H1 (cell line): ENCODE results near the gene SATL1. TPM values are rescaled to one million over a fixed set of nuclear protein-coding genes. Genes with fewer than 3 reads are reported as not detected.

Experiments
- CTCF ChIA-PET: fragments of 300-600 bp; sonication (Branson Sonifier 250); formaldehyde crosslinking; loops from one replicate; lab custom pipeline; 2021; ENCODE audit not compliant: partially characterized antibody; lab: Charles Lee
- POLR2A ChIA-PET: fragments of 300-600 bp; sonication (Branson Sonifier 250); formaldehyde crosslinking; loops from one replicate; lab custom pipeline; 2021; ENCODE audit warnings: inconsistent platforms; ENCODE audit not compliant: partially characterized antibody; lab: Charles Lee
- DNase-seq, 2 experiments: peaks; one replicate each; pipeline versions ENCODE4 v3.0.0 to v3.0.0-alpha.2; 2010 to 2022; ENCODE audit warnings: low spot score in 2 of 2, low read depth in 1 of 2, mixed read lengths in 1 of 2
- FAIRE-seq: peaks from 2 replicates; lab custom pipeline; 2011; peaks lifted over from hg19 to GRCh38; lab: Jason Lieb, UNC
- H2AFZ ChIP-seq: 2 replicates; pipeline ENCODE4 v1.8.1; 2012; ENCODE audit warnings: low read length, inconsistent platforms
- H2AK5ac ChIP-seq: 2 replicates; pipeline ENCODE4 v1.6.1; 2013; ENCODE audit warnings: low read depth, low read length
- H2BK120ac ChIP-seq: replicated peaks from 2 replicates; pipeline ENCODE3; 2013; ENCODE audit warnings: low read depth, low read length, inconsistent platforms
- H2BK12ac ChIP-seq: 2 replicates; pipeline ENCODE4 v1.6.1; 2013; ENCODE audit warnings: low read depth, low read length
- H2BK15ac ChIP-seq: 2 replicates; pipeline ENCODE4 v1.6.1; 2013; ENCODE audit warnings: low read length
- H2BK20ac ChIP-seq: 2 replicates; pipeline ENCODE4 v1.6.1; 2013; ENCODE audit warnings: low read length
- H2BK5ac ChIP-seq: 2 replicates; pipeline ENCODE4 v1.6.1; 2013; ENCODE audit warnings: low read depth, low read length
- H3K14ac ChIP-seq: 2 replicates; pipeline ENCODE4 v1.6.1; 2013; ENCODE audit warnings: inconsistent platforms; ENCODE audit not compliant: insufficient read length
- H3K18ac ChIP-seq: 2 replicates; pipeline ENCODE4 v1.6.1; 2013; ENCODE audit warnings: low read length; ENCODE audit errors: extremely low read depth
- H3K23ac ChIP-seq: 2 replicates; pipeline ENCODE4 v1.6.1; 2013; ENCODE audit warnings: inconsistent platforms; ENCODE audit not compliant: insufficient read length
- H3K23me2 ChIP-seq: 2 replicates; pipeline ENCODE4 v1.6.1; 2013; ENCODE audit warnings: low read depth, low read length
- H3K27ac ChIP-seq: 2 replicates; pipeline ENCODE4 v1.6.1; 2011; ENCODE audit warnings: low read depth, low read length, inconsistent platforms
- H3K27me3 ChIP-seq, 4 experiments: replicated peaks in 1 of 4; 1 replicate in 1 of 4; 2 replicates in 3 of 4; pipeline versions ENCODE4 v1.6.1 to v1.8.1; 2011 to 2013; ENCODE audit warnings: low read length in 3 of 4, mild to moderate bottlenecking in 3 of 4, inconsistent platforms in 2 of 4, mixed read lengths in 2 of 4, moderate library complexity in 1 of 4; ENCODE audit not compliant: control insufficient read depth in 3 of 4, insufficient read depth in 3 of 4; ENCODE audit errors: extremely low read depth in 1 of 4
- H3K36me3 ChIP-seq, 4 experiments: 2 replicates each; pipeline versions ENCODE4 v1.6.1 to v1.8.1; 2011 to 2013; ENCODE audit warnings: mild to moderate bottlenecking in 4 of 4, low read length in 3 of 4, moderate library complexity in 2 of 4, control low read depth in 1 of 4, inconsistent platforms in 1 of 4; ENCODE audit not compliant: insufficient read depth in 4 of 4, control insufficient read depth in 2 of 4
- H3K4ac ChIP-seq: replicated peaks from 2 replicates; pipeline ENCODE3; 2013; ENCODE audit warnings: low read length, low read depth, mixed read lengths, inconsistent platforms; ENCODE audit not compliant: insufficient read length
- H3K4me1 ChIP-seq, 4 experiments: replicated peaks in 1 of 4; 1 replicate in 1 of 4; 2 replicates in 3 of 4; pipeline versions ENCODE4 v1.6.1 to v1.8.1; 2011 to 2013; ENCODE audit warnings: low read length in 3 of 4, inconsistent platforms in 2 of 4, mixed read lengths in 1 of 4; ENCODE audit not compliant: insufficient read depth in 4 of 4, control insufficient read depth in 3 of 4
- H3K4me2 ChIP-seq, 2 experiments: 2 replicates each; pipeline versions ENCODE4 v1.6.1 to v1.8.1; 2011 to 2013; ENCODE audit warnings: low read depth in 2 of 2, low read length in 2 of 2, control low read depth in 1 of 2, inconsistent platforms in 1 of 2, mild to moderate bottlenecking in 1 of 2; ENCODE audit not compliant: insufficient read depth in 1 of 2
- H3K4me3 ChIP-seq, 4 experiments: fragments of 200-600, 300-600 bp in 1 of 4; sonication (generic), shearing (Covaris generic), sonication (Bioruptor Twin) in 1 of 4; 2 replicates each; pipeline versions ENCODE4 v1.5.1 to v1.8.1; 2011 to 2016; ENCODE audit warnings: low read length in 4 of 4, low read depth in 3 of 4, control low read depth in 2 of 4, inconsistent platforms in 2 of 4, mild to moderate bottlenecking in 2 of 4, mixed read lengths in 1 of 4, moderate library complexity in 1 of 4; ENCODE audit not compliant: insufficient read depth in 2 of 4; ENCODE audit errors: extremely low read depth in 1 of 4
- H3K56ac ChIP-seq: replicated peaks from 2 replicates; pipeline ENCODE3; 2013; ENCODE audit warnings: low read depth, mild to moderate bottlenecking, mixed read lengths, low read length, inconsistent platforms; ENCODE audit not compliant: insufficient read length
- H3K79me1 ChIP-seq: 2 replicates; pipeline ENCODE4 v1.6.1; 2013; ENCODE audit warnings: low read depth, low read length, control low read depth
- H3K79me2 ChIP-seq, 2 experiments: 2 replicates each; pipeline versions ENCODE4 v1.6.1 to v1.8.1; 2012 to 2013; ENCODE audit warnings: low read length in 2 of 2, mild to moderate bottlenecking in 2 of 2, inconsistent platforms in 1 of 2; ENCODE audit not compliant: insufficient read depth in 2 of 2, control insufficient read depth in 1 of 2
- H3K9ac ChIP-seq, 4 experiments: replicated peaks in 1 of 4; 1 replicate in 1 of 4; 2 replicates in 3 of 4; pipeline versions ENCODE4 v1.6.1 to v1.8.1; 2011 to 2013; ENCODE audit warnings: low read depth in 3 of 4, low read length in 3 of 4, control low read depth in 2 of 4, mild to moderate bottlenecking in 2 of 4, moderate library complexity in 2 of 4, inconsistent platforms in 1 of 4; ENCODE audit errors: extremely low read depth in 1 of 4
- H3K9me3 ChIP-seq, 2 experiments: 2 replicates each; pipeline versions ENCODE4 v1.6.1 to v1.8.1; 2012 to 2013; ENCODE audit warnings: mild to moderate bottlenecking in 2 of 2, moderate library complexity in 2 of 2, control low read depth in 1 of 2, inconsistent platforms in 1 of 2, low read depth in 1 of 2, low read length in 1 of 2, mixed read lengths in 1 of 2; ENCODE audit not compliant: insufficient read depth in 2 of 2
- H4K20me1 ChIP-seq, 2 experiments: replicated peaks in 1 of 2; 2 replicates each; pipeline versions ENCODE3 to v1.8.1; 2011 to 2013; ENCODE audit warnings: inconsistent platforms in 2 of 2, low read length in 2 of 2, mild to moderate bottlenecking in 1 of 2; ENCODE audit not compliant: insufficient read depth in 2 of 2, control insufficient read depth in 1 of 2
- H4K5ac ChIP-seq: 2 replicates; pipeline ENCODE4 v1.6.1; 2013; ENCODE audit warnings: low read length, low read depth, mixed read lengths, inconsistent platforms; ENCODE audit not compliant: insufficient read length
- H4K8ac ChIP-seq: 2 replicates; pipeline ENCODE4 v1.8.0; 2013; ENCODE audit warnings: mild to moderate bottlenecking, moderate library complexity, low read length, inconsistent platforms; ENCODE audit not compliant: insufficient read depth; ENCODE audit errors: extremely low read depth
- H4K91ac ChIP-seq: replicated peaks from 2 replicates; pipeline ENCODE3; 2013; ENCODE audit warnings: low read length, mixed read lengths, inconsistent platforms; ENCODE audit not compliant: insufficient read length
- ASH2L ChIP-seq: fragments of 200-600, 300-600 bp; sonication (generic); IDR thresholded peaks from one replicate; pipeline ENCODE4 v1.7.1; 2017; ENCODE audit warnings: low read length
- BACH1 ChIP-seq: IDR thresholded peaks from 2 replicates; pipeline ENCODE4 v1.6.1; 2012; ENCODE audit warnings: low read length, improper control_type of control experiment
- CHD1 ChIP-seq: IDR thresholded peaks from 2 replicates; pipeline ENCODE4 v1.6.1; 2012; ENCODE audit warnings: low read depth, low read length, improper control_type of control experiment
- FOSL1 ChIP-seq: IDR thresholded peaks from 2 replicates; pipeline ENCODE4 v1.6.1; 2011; ENCODE audit warnings: mild to moderate bottlenecking, low read depth, low read length, moderate library complexity; ENCODE audit not compliant: insufficient read depth
- KDM4A ChIP-seq: IDR thresholded peaks from one replicate; pipeline ENCODE4 v1.7.1; 2012; ENCODE audit warnings: low read depth, mild to moderate bottlenecking, moderate library complexity, low read length, inconsistent platforms; ENCODE audit not compliant: severe bottlenecking
- NANOG ChIP-seq: IDR thresholded peaks from 2 replicates; pipeline ENCODE4 v1.6.1; 2011; ENCODE audit warnings: low read length, low read depth, mild to moderate bottlenecking, inconsistent platforms; ENCODE audit not compliant: insufficient read depth, poor library complexity, severe bottlenecking
- NRF1 ChIP-seq: IDR thresholded peaks from 2 replicates; pipeline ENCODE4 v1.6.1; 2011; ENCODE audit warnings: mild to moderate bottlenecking, low read depth, low read length, improper control_type of control experiment
- POU5F1 ChIP-seq: IDR thresholded peaks from 2 replicates; pipeline ENCODE4 v1.6.1; 2011; ENCODE audit warnings: low read depth, mild to moderate bottlenecking, low read length, moderate library complexity
- SIN3A ChIP-seq, 2 experiments: IDR thresholded peaks in 1 of 2; conservative IDR thresholded peaks in 1 of 2; 2 replicates each; pipeline ENCODE4 v1.6.1; 2011 to 2012; ENCODE audit warnings: low read length in 2 of 2, improper control_type of control experiment in 1 of 2, low read depth in 1 of 2, mild to moderate bottlenecking in 1 of 2
- WGBS, 2 experiments: shearing (Covaris generic) in 1 of 2; methylation state at CpG; one replicate each; pipeline versions ENCODE4 v1.1.6 to v1.1.7; 2013 to 2015; ENCODE audit warnings: low lambda C conversion rate in 2 of 2, mixed read lengths in 2 of 2, inconsistent platforms in 1 of 2, low coverage in 1 of 2, missing lambda C conversion rate in 1 of 2; ENCODE audit not compliant: insufficient replicate concordance in 2 of 2, insufficient coverage in 1 of 2, insufficient read length in 1 of 2; ENCODE audit errors: extremely low coverage in 1 of 2, missing lambda C conversion rate in 1 of 2; 5-methylcytosine and 5-hydroxymethylcytosine counted together
- polyA plus RNA-seq, 7 experiments: library from polyadenylated mRNA; depleted of rRNA in 3 of 7; stranded (reverse) in 5 of 7; unstranded in 2 of 7; fragments of >200 nt in 5 of 7; fragments of 200-250 nt in 2 of 7; gene quantifications; 1 replicate in 5 of 7; 2 replicates in 1 of 7; 4 replicates in 1 of 7; pipeline versions ENCODE4 v1.2.1 to v1.2.3, GENCODE V29; 2011 to 2013; ENCODE audit warnings: missing spikeins in 2 of 7, mixed read lengths in 2 of 7
- total RNA-seq: library from RNA; stranded (reverse); fragmentation: NEBNext Ultra II Directional; extraction: Animal tissue kit (Norgen Biotek cat#: 25700); gene quantifications from 2 replicates; pipeline ENCODE4 v1.2.1, GENCODE V29; 2021
- TF ChIP-seq, protein P1 (sequence below): IDR thresholded peaks from 2 replicates; pipeline ENCODE4 v1.6.1; 2011; ENCODE audit warnings: low read length, improper control_type of control experiment

SATL1 gene
- total and polyA plus RNA-seq, 2 of the 8 experiments (the other 6 are each of a cell fraction or from before 2014, with no cell fraction given) = 0.06 to 0.17 TPM

GRCh38 chrX:85221361-85221760 is 22.2 kb downstream of the SATL1 start:
- DNase-seq (no peak), FAIRE-seq (no peak)
- Histone ChIP-seq H3K4ac (no peak overlapping the region), H2BK20ac (no peak overlapping the region), H3K14ac (no peak overlapping the region), H3K4me2 (no peak overlapping the region), H3K56ac (no peak overlapping the region), H3K23me2 (no peaks in the 10 kb centered on the region), H3K18ac (no peak overlapping the region), H3K36me3 (no peaks in the 10 kb centered on the region), H3K27ac (no peak overlapping the region), H2AFZ (no peak overlapping the region), H4K8ac (no peak overlapping the region), H3K79me2 (no peaks in the 10 kb centered on the region), H3K9me3 (no peaks in the 10 kb centered on the region), H2BK15ac (no peak overlapping the region), H4K91ac (no peak overlapping the region), H3K9ac (no peak overlapping the region), H3K23ac (no peak overlapping the region), H4K5ac (no peak overlapping the region), H2BK120ac (no peak overlapping the region), H3K4me1 (no peaks in the 10 kb centered on the region), H2BK5ac (no peak overlapping the region), H3K27me3 (no peaks in the 10 kb centered on the region), H3K4me3 (no peak overlapping the region), H2BK12ac (no peak overlapping the region), H2AK5ac (no peak overlapping the region), H3K79me1 (no peaks in the 10 kb centered on the region), H4K20me1 (no peaks in the 10 kb centered on the region)
- CTCF ChIA-PET = no interaction called here
- POLR2A ChIA-PET = no interaction called here
- 100% methylated on average over 1 of the region's 1 CpG; no CpG with 5 or more reads in 1 of the 2 experiments for WGBS, 2 experiments
- TF ChIP-seq KDM4A = no peak
- TF ChIP-seq ASH2L = no peak
- no peak for TF ChIP-seq NANOG
- no peak for TF ChIP-seq FOSL1
- no peak for TF ChIP-seq BACH1
- TF ChIP-seq CHD1 = no peak
- TF ChIP-seq SIN3A (conservative IDR thresholded peaks at IDR 0.05 in 1 of 2, IDR thresholded peaks at IDR 0.05 in 1 of 2; ENCODE audit: low read depth in 1 of 2, low read length in 2 of 2) = no peak
- TF ChIP-seq NRF1 = no peak
- no peak for TF ChIP-seq POU5F1
- TF ChIP-seq, protein P1, sequence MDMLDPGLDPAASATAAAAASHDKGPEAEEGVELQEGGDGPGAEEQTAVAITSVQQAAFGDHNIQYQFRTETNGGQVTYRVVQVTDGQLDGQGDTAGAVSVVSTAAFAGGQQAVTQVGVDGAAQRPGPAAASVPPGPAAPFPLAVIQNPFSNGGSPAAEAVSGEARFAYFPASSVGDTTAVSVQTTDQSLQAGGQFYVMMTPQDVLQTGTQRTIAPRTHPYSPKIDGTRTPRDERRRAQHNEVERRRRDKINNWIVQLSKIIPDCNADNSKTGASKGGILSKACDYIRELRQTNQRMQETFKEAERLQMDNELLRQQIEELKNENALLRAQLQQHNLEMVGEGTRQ = no peak
